ENCODE results near the gene MINDY4. TPM values are rescaled to one million over a fixed set of nuclear protein-coding genes. Genes with fewer than 3 reads are reported as not detected.

The MINDY4 gene
- total RNA-seq, 1 donor from 2014 or later, result 0.40 TPM

- no peak for DNase-seq (ENCODE audit: low read depth in 2 of 2)
Observed at GRCh38 chr7:30928254-30928872, 157.1 kb downstream of the MINDY4 start.

- DNase-seq (ENCODE audit: low read depth in 2 of 2), result no peak
Observed at GRCh38 chr7:30929686-30930085, 158.5 kb downstream of the MINDY4 start.

- DNase-seq (ENCODE audit: low read depth in 2 of 2), result no peak
Observed at GRCh38 chr7:30930621-30931020, 159.4 kb downstream of the MINDY4 start.

- DNase-seq (ENCODE audit: low read depth in 2 of 2), result peak in 1 of 2 donors; percentile 61
Observed at GRCh38 chr7:30931161-30931928, 160.1 kb downstream of the MINDY4 start.

GRCh38 chr7:30931929-30932540, 160.8 kb downstream of the MINDY4 start:
- no peak for DNase-seq (ENCODE audit: low read depth in 2 of 2)

- no peak for DNase-seq (ENCODE audit: low read depth in 2 of 2)
Observed at GRCh38 chr7:30932562-30932961, 161.3 kb downstream of the MINDY4 start.

GRCh38 chr7:30933124-30933974, 162.1 kb downstream of the MINDY4 start:
- DNase-seq (ENCODE audit: low read depth in 2 of 2), result no peak

GRCh38 chr7:30934225-30934624, 163.0 kb downstream of the MINDY4 start:
- DNase-seq (ENCODE audit: low read depth in 2 of 2), result no peak

- no peak for DNase-seq (ENCODE audit: low read depth in 2 of 2)
Observed at GRCh38 chr7:30934732-30935568, 163.7 kb downstream of the MINDY4 start.

GRCh38 chr7:30935569-30935877, 164.3 kb downstream of the MINDY4 start:
- DNase-seq (ENCODE audit: low read depth in 2 of 2), result no peak

- DNase-seq (ENCODE audit: low read depth in 2 of 2), result no peak
Observed at GRCh38 chr7:30936650-30937245, 165.5 kb downstream of the MINDY4 start.

GRCh38 chr7:30937416-30937815, 166.2 kb downstream of the MINDY4 start:
- DNase-seq (ENCODE audit: low read depth in 2 of 2), result no peak

GRCh38 chr7:30938435-30939316, 167.5 kb downstream of the MINDY4 start:
- DNase-seq (ENCODE audit: low read depth in 2 of 2), result peak; percentile 71 to 83

- no peak for DNase-seq (ENCODE audit: low read depth in 2 of 2)
Observed at GRCh38 chr7:30941582-30942323, 170.5 kb downstream of the MINDY4 start.

Other genes starting within 250 kb of the MINDY4 start
- 63.0 and 75.0 TPM in 2 replicates for gene GARS1, start 176.5 kb upstream of the MINDY4 start, total RNA-seq
- not detected in 2 replicates for gene CRHR2, start 89.0 kb upstream of the MINDY4 start, total RNA-seq
- under 0.01 TPM in 1 of 2 replicates, not detected in the other for gene INMT, start 19.3 kb upstream of the MINDY4 start, total RNA-seq
- 1.4 and 1.7 TPM in 2 replicates for gene AQP1, start 140.4 kb downstream of the MINDY4 start, total RNA-seq
- gene GHRHR, start 192.5 kb downstream of the MINDY4 start, total RNA-seq, result not detected in 2 replicates

All from lung microvascular endothelial cell (primary cell).